B cell (primary cell): Measurements from ENCODE around the gene PROM2. TPM values are rescaled to one million over a fixed set of nuclear protein-coding genes. Genes with fewer than 3 reads are reported as not detected.

Experiments
- ATAC-seq: fragments of 200-7000 bp; cut with Tn5 transposase; one replicate; pipeline ENCODE4 v1.10.0; 2021; ENCODE audit warnings: low read depth, mild to moderate bottlenecking, moderate number of reproducible peaks, moderate library complexity
- CTCF ChIA-PET: fragments of 350-600 bp; sonication (Branson Sonifier 250); formaldehyde crosslinking; loops from one replicate; lab custom pipeline; 2021; ENCODE audit warnings: antibody characterized with exemption, inconsistent platforms; lab: Charles Lee
- POLR2A ChIA-PET: fragments of 350-600 bp; sonication (Branson Sonifier 250); formaldehyde crosslinking; loops from one replicate; lab custom pipeline; 2021; ENCODE audit warnings: antibody characterized with exemption; lab: Charles Lee
- DNase-seq: peaks from one replicate; pipeline ENCODE4 v3.0.0; 2013
- H2AFZ ChIP-seq: 2 replicates; pipeline ENCODE4 v1.6.1; 2012; ENCODE audit warnings: mild to moderate bottlenecking, low read depth, low read length; ENCODE audit not compliant: insufficient read depth, poor library complexity, severe bottlenecking
- H3K27ac ChIP-seq, 2 donors: 1 replicate in 1 of 2; 2 replicates in 1 of 2; pipeline ENCODE4 v1.5.1; 2012 to 2013; ENCODE audit warnings: low read length in 2 of 2, mild to moderate bottlenecking in 2 of 2, moderate library complexity in 1 of 2
- H3K27me3 ChIP-seq, 4 experiments: fragments of 200-600 bp in 1 of 4; sonication (generic) in 1 of 4; replicated peaks in 1 of 4; 1 replicate in 2 of 4; 2 replicates in 2 of 4; pipeline versions ENCODE4 v1.6.1 to v1.7.0; 2013 to 2016; ENCODE audit warnings: low read length in 3 of 4, mild to moderate bottlenecking in 2 of 4, mixed read lengths in 1 of 4, moderate library complexity in 1 of 4; ENCODE audit not compliant: insufficient read depth in 4 of 4, control insufficient read depth in 3 of 4; ENCODE audit errors: control extremely low read depth in 1 of 4
- H3K36me3 ChIP-seq, 2 experiments: replicated peaks in 1 of 2; 1 replicate in 1 of 2; 2 replicates in 1 of 2; pipeline versions ENCODE4 v1.6.1 to v1.7.1; 2013; ENCODE audit warnings: low read length in 1 of 2; ENCODE audit not compliant: insufficient read depth in 2 of 2, control insufficient read depth in 1 of 2; ENCODE audit errors: control extremely low read depth in 1 of 2, extremely low read depth in 1 of 2
- H3K4me1 ChIP-seq, 2 donors: fragments of 200-600 bp in 1 of 2; sonication (generic) in 1 of 2; 1 replicate in 1 of 2; 2 replicates in 1 of 2; pipeline versions ENCODE4 v1.5.1 to v1.6.1; 2013 to 2017; ENCODE audit warnings: low read length in 2 of 2; ENCODE audit not compliant: control insufficient read depth in 2 of 2, insufficient read depth in 2 of 2
- H3K4me2 ChIP-seq: replicated peaks from 2 replicates; pipeline ENCODE3; 2012; ENCODE audit warnings: mild to moderate bottlenecking, low read depth, low read length; ENCODE audit not compliant: poor library complexity, severe bottlenecking
- H3K4me3 ChIP-seq, 5 experiments: fragments of 200-600 bp in 1 of 5; sonication (generic) in 1 of 5; 1 replicate in 3 of 5; 2 replicates in 2 of 5; pipeline versions ENCODE4 v1.5.1 to v1.7.0; 2011 to 2016; ENCODE audit warnings: low read length in 4 of 5, mild to moderate bottlenecking in 4 of 5, low read depth in 2 of 5, control low read depth in 1 of 5, moderate library complexity in 1 of 5; ENCODE audit not compliant: insufficient read depth in 1 of 5; ENCODE audit errors: control extremely low read depth in 1 of 5, extremely low read depth in 1 of 5
- H3K79me2 ChIP-seq: fragments of 200-600 bp; sonication (generic); one replicate; pipeline ENCODE4 v1.6.0; 2016; ENCODE audit warnings: low read length; ENCODE audit not compliant: control insufficient read depth, insufficient read depth
- H3K9ac ChIP-seq: fragments of 200-600 bp; sonication (generic); 2 replicates; pipeline ENCODE4 v1.6.1; 2017; ENCODE audit warnings: mild to moderate bottlenecking, low read length, moderate library complexity
- H3K9me3 ChIP-seq, 3 donors: one replicate each; pipeline versions ENCODE4 v1.6.1 to v1.7.1; 2013; ENCODE audit warnings: low read length in 2 of 3; ENCODE audit not compliant: control insufficient read depth in 2 of 3, insufficient read depth in 1 of 3; ENCODE audit errors: control extremely low read depth in 1 of 3
- H4K20me1 ChIP-seq: 2 replicates; pipeline ENCODE4 v1.6.0; 2012; ENCODE audit warnings: mild to moderate bottlenecking, low read length; ENCODE audit not compliant: insufficient read depth, control insufficient read depth, poor library complexity, severe bottlenecking
- H3K27ac Mint-ChIP-seq: one replicate; pipeline ENCODE4 v1.8.0; 2021; ENCODE audit warnings: mixed read lengths
- H3K27me3 Mint-ChIP-seq: one replicate; pipeline ENCODE4 v1.8.0; 2021; ENCODE audit warnings: mixed read lengths
- H3K4me1 Mint-ChIP-seq: one replicate; pipeline ENCODE4 v1.8.0; 2021; ENCODE audit warnings: mixed read lengths
- H3K4me3 Mint-ChIP-seq: one replicate; pipeline ENCODE4 v1.8.0; 2021; ENCODE audit warnings: mixed read lengths
- H3K9me3 Mint-ChIP-seq: one replicate; pipeline ENCODE4 v1.8.0; 2022; ENCODE audit warnings: mixed read lengths; ENCODE audit not compliant: insufficient read depth
- EZH2 ChIP-seq: IDR thresholded peaks from 2 replicates; pipeline ENCODE4 v1.6.1; 2012; ENCODE audit warnings: borderline replicate concordance, low read depth, mild to moderate bottlenecking, moderate library complexity, low read length; ENCODE audit not compliant: insufficient read depth, poor library complexity, severe bottlenecking
- WGBS: methylation state at CpG from one replicate; pipeline ENCODE4 v1.1.5; 2013; ENCODE audit warnings: missing lambda C conversion rate; ENCODE audit not compliant: insufficient coverage; 5-methylcytosine and 5-hydroxymethylcytosine counted together
- intact Hi-C: fragments of 100-400 bp; cut with micrococcal nuclease; formaldehyde crosslinking; loops from one replicate; pipeline ENCODE4 v1.10.0; 2022
- polyA plus RNA-seq: library from polyadenylated mRNA; depleted of rRNA; stranded (reverse); fragments of >200 nt; gene quantifications from 2 replicates; pipeline ENCODE4 v1.2.3, GENCODE V29; 2012
- total RNA-seq, 2 donors: library from RNA; stranded (reverse); fragments of 120-200 nt in 1 of 2; gene quantifications; 1 replicate in 1 of 2; 2 replicates in 1 of 2; pipeline versions ENCODE4 v1.2.3 to v1.2.4, GENCODE V29; 2013 to 2022
- TF ChIP-seq, protein P1 (sequence below): fragments of 200-600 bp; IDR thresholded peaks from one replicate; pipeline ENCODE4 v1.8.0; 2022; ENCODE audit warnings: antibody characterized with exemption, mild to moderate bottlenecking

The PROM2 gene
- total and polyA plus RNA-seq, 2 donors (not counting 1 experiment from before 2014, with no cell fraction given) = 0.67 to 1.3 TPM

DNA sequence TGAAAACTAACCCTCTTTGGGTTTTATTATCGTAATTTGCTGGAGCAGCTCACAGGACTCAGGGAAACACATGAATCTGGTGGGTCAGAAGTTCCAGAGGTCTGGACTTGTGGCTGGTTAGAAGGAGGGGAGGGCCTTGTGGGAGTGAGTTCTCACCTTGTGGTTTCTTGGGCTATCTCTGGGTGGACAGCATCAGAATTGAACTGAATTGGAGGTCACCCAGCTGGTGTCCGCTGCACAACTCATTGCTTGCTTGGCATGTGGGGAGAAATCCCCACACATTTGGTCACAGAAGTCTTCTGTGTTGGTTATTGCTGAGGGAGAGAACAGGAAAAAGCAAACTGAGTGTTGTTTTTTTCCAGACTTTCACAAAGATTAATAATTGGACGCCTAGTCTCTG, 39.4 kb upstream of the PROM2 start:
- intact Hi-C loops = no loop called here
- Histone ChIP-seq H3K79me2 (no peaks in the 10 kb centered on the region), H2AFZ (no peak overlapping the region), H3K9me3 (peaks cover 0 to 42% (median 2%) of the 10 kb centered on the region in 3 donors), H3K9ac (no peak overlapping the region), H3K27me3 (no peaks in the 10 kb centered on the region), H3K4me3 (no peak overlapping the region), H3K4me2 (no peak overlapping the region), H4K20me1 (no peaks in the 10 kb centered on the region), H3K27ac (no peak overlapping the region), H3K4me1 (no peaks in the 10 kb centered on the region), H3K36me3 (no peaks in the 10 kb centered on the region)
- ATAC-seq (no peak), DNase-seq (no peak)
- Mint-ChIP-seq H3K27me3 (peaks cover 4% of the 10 kb centered on the region), H3K27ac (no peak overlapping the region), H3K4me1 (no peaks in the 10 kb centered on the region), H3K9me3 (peaks cover 8% of the 10 kb centered on the region), H3K4me3 (no peak overlapping the region)
- WGBS = 98% methylated on average over 3 of the region's 3 CpGs
- TF ChIP-seq EZH2 = no peak
- TF ChIP-seq, protein P1, sequence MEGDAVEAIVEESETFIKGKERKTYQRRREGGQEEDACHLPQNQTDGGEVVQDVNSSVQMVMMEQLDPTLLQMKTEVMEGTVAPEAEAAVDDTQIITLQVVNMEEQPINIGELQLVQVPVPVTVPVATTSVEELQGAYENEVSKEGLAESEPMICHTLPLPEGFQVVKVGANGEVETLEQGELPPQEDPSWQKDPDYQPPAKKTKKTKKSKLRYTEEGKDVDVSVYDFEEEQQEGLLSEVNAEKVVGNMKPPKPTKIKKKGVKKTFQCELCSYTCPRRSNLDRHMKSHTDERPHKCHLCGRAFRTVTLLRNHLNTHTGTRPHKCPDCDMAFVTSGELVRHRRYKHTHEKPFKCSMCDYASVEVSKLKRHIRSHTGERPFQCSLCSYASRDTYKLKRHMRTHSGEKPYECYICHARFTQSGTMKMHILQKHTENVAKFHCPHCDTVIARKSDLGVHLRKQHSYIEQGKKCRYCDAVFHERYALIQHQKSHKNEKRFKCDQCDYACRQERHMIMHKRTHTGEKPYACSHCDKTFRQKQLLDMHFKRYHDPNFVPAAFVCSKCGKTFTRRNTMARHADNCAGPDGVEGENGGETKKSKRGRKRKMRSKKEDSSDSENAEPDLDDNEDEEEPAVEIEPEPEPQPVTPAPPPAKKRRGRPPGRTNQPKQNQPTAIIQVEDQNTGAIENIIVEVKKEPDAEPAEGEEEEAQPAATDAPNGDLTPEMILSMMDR = no peak
- ChIA-PET CTCF (no interaction called here), POLR2A (no interaction called here)

DNA sequence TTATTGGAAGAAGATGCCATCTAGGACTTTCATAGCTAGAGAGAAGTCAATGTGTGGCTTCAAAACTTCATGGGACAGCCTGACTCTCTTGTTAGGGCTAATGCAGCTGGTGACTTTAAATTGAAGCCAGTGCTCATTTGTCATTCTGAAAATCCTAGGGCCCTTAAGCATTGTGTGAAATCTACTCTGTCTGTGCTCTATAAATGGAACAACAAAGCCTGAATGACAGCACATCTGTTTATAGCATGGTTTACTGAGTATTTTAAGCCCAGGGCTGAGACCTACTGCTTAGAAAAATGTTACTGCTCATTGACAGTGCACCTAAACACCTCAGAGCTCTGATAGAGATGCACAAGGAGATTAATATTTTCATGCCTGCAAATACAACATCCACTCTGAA, 36.1 kb upstream of the PROM2 start:
- DNase-seq (no peak), ATAC-seq (no peak)
- H3K4me2 ChIP-seq = no peak overlapping the region
- intact Hi-C loops = no loop called here
- no peaks in the 10 kb centered on the region for H3K4me1 ChIP-seq
- Mint-ChIP-seq H3K9me3 (peaks cover 14% of the 10 kb centered on the region), H3K4me1 (no peaks in the 10 kb centered on the region), H3K27me3 (peaks cover 4% of the 10 kb centered on the region), H3K4me3 (no peak overlapping the region), H3K27ac (no peak overlapping the region)
- no peak for TF ChIP-seq EZH2
- TF ChIP-seq, protein P1 = no peak
- ChIA-PET POLR2A (no interaction called here), CTCF (no interaction called here)
- H3K27me3 ChIP-seq = no peaks in the 10 kb centered on the region
- no peak overlapping the region for H3K4me3 ChIP-seq
- H3K79me2 ChIP-seq = no peaks in the 10 kb centered on the region
- H3K36me3 ChIP-seq = no peaks in the 10 kb centered on the region
- no peak overlapping the region for H2AFZ ChIP-seq
- H3K27ac ChIP-seq = no peak overlapping the region
- H3K9me3 ChIP-seq = peaks cover 0 to 49% (median 16%) of the 10 kb centered on the region in 3 donors
- H4K20me1 ChIP-seq = no peaks in the 10 kb centered on the region
- H3K9ac ChIP-seq = no peak overlapping the region
